HG02938 (cell line): ENCODE data around the gene RPL18.

ENCODE experiments used
- ATAC-seq: cut with Tn5 transposase; IDR thresholded peaks from one replicate; pipeline ENCODE4 v1.9.1; 2021; ENCODE audit warnings: mild to moderate bottlenecking, moderate library complexity; ENCODE audit not compliant: unreplicated experiment

Gene RPL18

GRCh38 chr19:48614436-48615230 lies 4.3 kb downstream of the RPL18 start, which contains the start of gene FAM83E:
Gene FAM83E (minus strand): TSS chr19:48615076. CDS start chr19:48613372, 1,704 bp downstream.
- ATAC-seq = no peak

- ATAC-seq = no peak
These were observed 5.0 kb downstream of the RPL18 start for GRCh38 chr19:48613852-48614435.

DNA sequence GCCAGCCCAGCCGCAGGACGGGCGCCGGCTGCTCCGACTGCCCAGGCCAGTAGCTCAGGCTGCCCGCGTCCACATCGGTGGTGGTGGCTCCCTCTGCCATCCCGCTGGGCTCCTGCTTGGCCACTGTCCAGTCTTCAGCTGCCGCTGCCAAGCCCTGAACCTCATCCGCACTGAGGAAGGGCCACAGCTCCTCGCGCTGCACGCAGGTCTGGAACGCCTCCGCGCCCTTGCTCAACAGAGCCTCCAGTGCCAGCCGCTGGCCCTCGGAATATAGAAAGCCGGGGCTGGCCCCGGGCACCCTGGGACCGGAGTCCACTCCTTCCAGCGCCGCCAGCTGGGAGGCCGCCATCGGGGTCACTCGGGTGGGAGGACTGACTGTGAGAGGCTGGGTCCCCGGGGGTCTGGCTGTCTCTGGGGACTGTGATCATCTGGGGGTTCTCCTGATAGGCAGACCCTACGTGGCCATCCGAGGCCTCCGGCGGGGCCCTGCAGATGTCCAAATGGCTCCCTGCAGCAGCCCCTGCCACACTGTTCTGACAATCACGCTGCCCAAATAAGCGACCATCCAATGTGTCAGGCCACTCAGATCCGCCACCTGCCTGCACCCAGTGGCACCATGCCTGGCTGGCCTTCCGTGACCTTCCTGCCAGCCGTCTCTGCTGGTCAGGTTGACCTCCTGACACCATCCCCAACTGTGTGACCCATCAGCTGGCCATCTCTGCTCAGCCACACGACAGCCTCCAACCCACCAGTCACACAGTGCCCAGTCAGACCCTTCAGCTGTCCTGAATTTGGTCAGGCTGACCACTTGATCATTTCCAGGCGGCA lies 5.7 kb downstream of the RPL18 start:
- no peak for ATAC-seq

DNA sequence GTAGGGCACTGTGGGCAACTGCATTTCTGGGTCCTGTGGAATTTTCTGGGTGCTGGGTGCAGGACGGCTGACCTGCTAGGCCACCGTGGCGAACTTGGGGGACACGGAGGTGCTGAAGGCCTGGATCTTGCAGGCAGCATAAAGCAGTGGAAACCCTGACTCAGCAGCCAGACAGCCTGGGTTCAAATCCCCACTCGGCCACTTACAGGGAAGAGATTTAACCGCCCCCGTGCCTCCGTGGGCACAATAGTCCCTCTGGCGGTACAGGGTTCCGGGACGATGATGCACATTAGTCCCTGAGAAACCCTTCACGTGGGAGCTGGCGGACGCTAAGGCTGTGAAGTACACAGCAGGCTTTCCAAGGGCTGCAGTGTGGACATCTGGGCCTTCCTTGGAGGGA lies 7.1 kb downstream of the RPL18 start:
- no peak for ATAC-seq

- ATAC-seq = no peak
These were observed 9.3 kb downstream of the RPL18 start for GRCh38 chr19:48609571-48610108.

DNA sequence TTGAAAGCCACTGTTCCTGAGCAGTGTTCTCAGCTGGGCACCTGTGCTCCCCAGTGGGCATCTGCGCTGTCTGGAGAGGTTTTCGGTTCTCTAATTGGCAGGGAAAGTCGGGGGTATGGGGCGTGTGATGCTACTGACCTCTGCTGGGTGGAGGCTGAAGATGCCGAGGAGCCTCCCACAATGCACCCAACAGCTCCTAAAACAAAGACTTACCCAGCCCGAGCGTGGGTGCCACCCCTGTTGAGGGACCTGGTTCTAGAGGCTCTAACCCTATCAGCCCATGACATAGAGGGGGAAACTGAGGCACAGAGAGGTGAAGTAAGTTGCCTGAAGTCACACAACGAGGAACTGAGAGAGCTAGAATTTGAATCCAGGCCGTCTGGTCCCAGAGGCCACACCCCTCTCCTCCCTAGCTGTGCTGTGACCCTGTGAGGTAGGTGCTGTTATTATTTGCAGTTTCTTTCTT lies 10.1 kb downstream of the RPL18 start:
- no peak for ATAC-seq

DNA sequence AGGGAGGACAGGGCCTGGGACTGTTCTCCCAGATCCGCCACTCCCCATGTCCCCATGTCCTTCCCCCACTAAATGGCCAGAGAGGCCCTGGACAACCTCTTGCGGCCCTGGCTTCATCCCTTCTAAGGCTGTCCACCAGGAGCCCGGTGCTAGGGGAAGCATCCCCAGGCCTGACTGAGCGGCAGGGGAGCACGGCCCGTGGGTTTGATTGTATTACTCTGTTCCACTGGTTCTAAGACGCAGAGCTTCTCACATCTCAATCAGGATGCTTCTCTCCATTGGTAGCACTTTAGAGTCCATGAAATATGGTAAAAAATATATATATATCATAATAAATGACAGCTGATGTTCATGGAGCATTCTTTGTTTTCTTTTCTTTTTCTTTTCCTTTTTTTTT lies 11.6 kb downstream of the RPL18 start:
- ATAC-seq = no peak

GRCh38 chr19:48606463-48607358 lies 12.3 kb downstream of the RPL18 start, which contains the start of gene SPACA4:
Gene SPACA4 (plus strand): TSS chr19:48606742. CDS start chr19:48606979, 237 bp downstream.
- no peak for ATAC-seq

- ATAC-seq = no peak
These were observed 15.1 kb downstream of the RPL18 start for GRCh38 chr19:48603850-48604249.

GRCh38 chr19:48603449-48603848 lies 15.5 kb downstream of the RPL18 start:
- ATAC-seq = no peak

DNA sequence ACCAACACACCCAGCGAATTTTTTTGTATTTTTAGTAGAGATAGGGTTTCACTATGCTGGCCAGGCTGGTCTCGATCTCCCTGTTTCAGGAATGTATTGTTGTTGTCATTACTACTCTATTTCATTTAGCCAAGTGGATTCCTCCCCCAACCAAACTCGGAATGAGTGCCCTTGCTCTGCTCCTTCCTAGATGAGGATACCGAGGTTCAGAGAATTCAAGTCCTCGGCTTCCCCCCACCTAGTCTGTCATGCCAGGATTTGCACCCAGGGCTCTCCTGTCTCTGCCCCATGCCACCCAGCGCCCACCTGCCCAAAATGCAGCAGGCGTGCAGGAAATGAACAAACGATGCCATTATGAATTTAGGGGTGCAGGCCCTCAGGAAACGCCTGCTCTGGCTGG lies 16.0 kb downstream of the RPL18 start:
- ATAC-seq = no peak

GRCh38 chr19:48600679-48601417 lies 18.1 kb downstream of the RPL18 start:
- no peak for ATAC-seq

- no peak for ATAC-seq
These were observed 19.8 kb downstream of the RPL18 start for GRCh38 chr19:48598996-48599700.

- ATAC-seq = no peak
These were observed 22.1 kb downstream of the RPL18 start for GRCh38 chr19:48596679-48597465.

DNA sequence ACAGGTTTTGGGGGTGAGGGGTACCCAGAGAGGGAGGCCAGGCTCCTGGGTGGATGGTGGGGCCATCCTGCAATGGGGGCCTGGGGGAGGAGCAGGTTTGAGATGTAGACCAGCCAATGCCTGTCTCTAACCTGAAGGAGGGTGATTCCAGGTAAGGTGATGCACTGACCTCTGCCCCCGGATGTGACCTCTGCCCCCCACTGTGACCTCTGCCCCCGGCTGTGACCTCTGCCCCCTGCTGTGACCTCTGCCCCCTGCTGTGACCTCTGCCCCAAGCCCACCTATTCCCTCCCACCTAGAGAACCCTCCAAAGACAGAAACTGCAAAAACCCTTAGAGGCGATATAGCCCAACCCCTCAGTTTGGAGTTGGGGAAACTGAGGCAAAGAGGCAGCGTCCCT lies 22.7 kb downstream of the RPL18 start:
- ATAC-seq = no peak

GRCh38 chr19:48595833-48596232 lies 23.1 kb downstream of the RPL18 start:
- no peak for ATAC-seq

- no peak for ATAC-seq
These were observed 23.8 kb downstream of the RPL18 start for GRCh38 chr19:48595171-48595570.

DNA sequence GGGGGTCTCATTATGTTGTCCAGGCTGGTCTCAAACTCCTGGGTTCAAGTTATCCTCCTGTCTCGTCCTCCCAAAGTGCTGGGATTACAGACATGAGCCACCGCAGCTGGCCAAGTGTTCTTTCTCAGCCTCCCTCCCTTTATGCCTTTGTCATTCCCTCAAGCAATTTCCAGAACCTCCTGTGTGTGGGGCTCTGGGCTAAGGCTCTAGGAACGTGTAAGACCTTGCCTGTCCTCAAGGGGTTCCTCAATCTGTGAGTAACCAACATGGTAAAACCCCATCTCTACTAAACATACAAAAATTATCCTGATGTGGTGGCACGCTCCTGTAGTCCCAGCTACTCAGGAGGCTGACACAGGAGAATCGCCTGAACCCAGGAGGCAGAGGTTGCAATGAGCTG lies 28.0 kb downstream of the RPL18 start:
- no peak for ATAC-seq
